GM18951 (cell line): ENCODE data around the gene ASB6.
A peak's percentile ranks its signal among the peaks of the same experiment; 100 is the strongest.
"Not testable (repeated sequence)": the region's sequence is repeated elsewhere in the genome, so short reads cannot be mapped to it uniquely, and the experiment has no call there.

Experiments used
- POLR2A ChIP-seq: IDR thresholded peaks from 4 replicates; pipeline ENCODE4 v1.6.1; 2011; ENCODE audit warnings: mild to moderate bottlenecking; ENCODE audit not compliant: insufficient read length, insufficient read depth; ENCODE audit errors: extremely low read depth
- in situ Hi-C: fragments of 300-500 bp; cut with MboI; formaldehyde crosslinking; loops from one replicate; pipeline ENCODE4 v1.12.0; 2022; ENCODE audit warnings: low sequenced_read_pairs, mixed read lengths, inconsistent platforms; ENCODE audit not compliant: unreplicated experiment

The ASB6 gene

GRCh38 chr9:129598089-129598596, 43.8 kb downstream of the ASB6 start:
- no peak for TF ChIP-seq POLR2A
- in situ Hi-C loops = no loop called here

GRCh38 chr9:129597355-129598088, 44.4 kb downstream of the ASB6 start:
- in situ Hi-C loops = no loop called here
- peak; percentile 37 for TF ChIP-seq POLR2A

- no peak for TF ChIP-seq POLR2A
- in situ Hi-C loops = no loop called here
Measured at GRCh38 chr9:129596541-129597331, 45.2 kb downstream of the ASB6 start.

- in situ Hi-C loops = no loop called here
Measured at GRCh38 chr9:129595903-129596540, 45.9 kb downstream of the ASB6 start.

GRCh38 chr9:129595311-129595741, 46.6 kb downstream of the ASB6 start:
- no peak for TF ChIP-seq POLR2A
- in situ Hi-C loops = no loop called here

More at GRCh38 chr9:129595903-129596540, 45.9 kb downstream of the ASB6 start:
- TF ChIP-seq POLR2A = no peak

GRCh38 chr9:129594632-129595031, 47.3 kb downstream of the ASB6 start:
- no peak for TF ChIP-seq POLR2A
- in situ Hi-C loops = no loop called here

GRCh38 chr9:129592790-129593189, 49.2 kb downstream of the ASB6 start:
- in situ Hi-C loops = not testable (repeated sequence)

- TF ChIP-seq POLR2A = no peak
- in situ Hi-C loops = no loop called here
Measured at GRCh38 chr9:129591916-129592315, 50.0 kb downstream of the ASB6 start.

GRCh38 chr9:129590466-129590865, 51.5 kb downstream of the ASB6 start:
- in situ Hi-C loops = no loop called here
- no peak for TF ChIP-seq POLR2A

- TF ChIP-seq POLR2A = no peak
Measured at GRCh38 chr9:129587487-129588262, 54.3 kb downstream of the ASB6 start.

GRCh38 chr9:129586685-129587084, 55.3 kb downstream of the ASB6 start:
- in situ Hi-C loops = no loop called here
- TF ChIP-seq POLR2A = no peak

More at GRCh38 chr9:129587487-129588262, 54.3 kb downstream of the ASB6 start:
- in situ Hi-C loops = no loop called here

GRCh38 chr9:129586245-129586644, 55.7 kb downstream of the ASB6 start:
- in situ Hi-C loops = no loop called here
- TF ChIP-seq POLR2A = no peak

- no peak for TF ChIP-seq POLR2A
- in situ Hi-C loops = no loop called here
Measured at GRCh38 chr9:129585352-129585751, 56.6 kb downstream of the ASB6 start.
